GM12891 (cell line): ENCODE data around the gene LTBP1.

Experiments used
- PAX5 ChIP-seq: IDR thresholded peaks from 2 replicates; pipeline ENCODE4 v1.6.1; 2011; ENCODE audit warnings: low read length, moderate library complexity, mild to moderate bottlenecking; ENCODE audit not compliant: insufficient read depth, severe bottlenecking
- POLR2A ChIP-seq: IDR thresholded peaks from 2 replicates; pipeline ENCODE4 v1.6.1; 2011; ENCODE audit warnings: low read depth, low read length, control low read depth
- POLR2AphosphoS5 ChIP-seq: IDR thresholded peaks from 2 replicates; pipeline ENCODE4 v1.6.1; 2011; ENCODE audit warnings: low read depth, low read length, control low read depth
- POU2F2 ChIP-seq: IDR thresholded peaks from 2 replicates; pipeline ENCODE4 v1.6.1; 2011; ENCODE audit warnings: low read depth, mild to moderate bottlenecking, control low read depth, low read length, moderate library complexity
- SPI1 ChIP-seq: IDR thresholded peaks from 2 replicates; pipeline ENCODE4 v1.6.1; 2011; ENCODE audit warnings: low read depth, low read length, control low read depth
- TAF1 ChIP-seq: IDR thresholded peaks from 2 replicates; pipeline ENCODE4 v1.6.1; 2011; ENCODE audit warnings: low read depth, low read length, control low read depth

GRCh38 chr2:33222309-33222708 lies 275.6 kb downstream of the LTBP1 start:
- TF ChIP-seq POLR2A (no peak), SPI1 (no peak), POLR2AphosphoS5 (no peak), TAF1 (no peak), PAX5 (no peak), POU2F2 (no peak)
